ENCODE results near the gene HCFC1.
A peak's percentile ranks its signal among the peaks of the same experiment; 100 is the strongest.

The HCFC1 gene

DNA sequence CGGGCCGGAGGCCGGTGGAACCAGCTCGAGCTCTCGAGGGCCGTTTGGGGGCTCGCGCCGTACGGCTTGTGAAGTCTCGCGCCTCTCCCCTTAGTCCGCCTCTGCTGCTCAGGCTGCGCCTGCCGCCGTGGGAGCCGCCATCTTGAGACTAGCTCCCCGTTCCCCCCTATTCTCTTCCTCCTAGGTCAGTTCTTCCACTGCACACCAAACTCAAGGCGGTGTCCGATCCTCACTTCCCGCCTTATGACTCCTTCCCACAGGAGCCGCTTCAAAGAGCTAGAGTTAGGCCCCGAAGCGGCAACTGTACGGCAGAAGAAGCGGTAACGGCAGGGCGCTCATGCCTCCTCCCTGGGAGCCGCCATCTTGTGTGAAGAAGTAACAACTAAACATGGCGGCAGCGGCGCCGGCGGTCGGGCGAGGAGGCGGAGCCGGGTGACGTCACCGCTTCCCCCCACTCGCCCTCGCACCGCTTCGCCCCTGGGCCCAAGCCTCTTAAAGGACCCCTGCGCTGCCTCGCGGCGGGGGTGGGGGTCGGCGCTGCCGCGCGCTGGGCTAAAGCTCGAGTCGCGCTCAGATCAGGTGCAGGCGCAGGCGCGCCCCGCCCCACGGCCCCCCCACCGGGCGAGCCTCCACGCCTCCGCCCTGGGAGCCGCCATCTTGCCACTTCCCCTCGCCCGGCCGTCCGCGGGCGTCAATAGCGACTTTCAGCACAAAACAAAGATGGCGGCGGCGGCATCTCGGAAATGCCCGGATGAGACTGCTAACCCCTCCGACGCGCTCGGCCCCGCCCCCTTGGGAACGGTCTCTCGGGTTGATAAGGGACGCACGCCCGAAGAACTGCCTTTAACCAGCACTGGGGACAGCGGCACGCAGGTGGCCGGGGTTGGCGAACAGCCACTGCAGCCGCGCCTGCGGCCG is at the start of gene HCFC1:
Gene HCFC1 (minus strand): TSS at position 369 of the 918 bp plus-strand sequence. CDS start 978 bp downstream, outside the sequence.
- TF ChIP-seq, protein P1, sequence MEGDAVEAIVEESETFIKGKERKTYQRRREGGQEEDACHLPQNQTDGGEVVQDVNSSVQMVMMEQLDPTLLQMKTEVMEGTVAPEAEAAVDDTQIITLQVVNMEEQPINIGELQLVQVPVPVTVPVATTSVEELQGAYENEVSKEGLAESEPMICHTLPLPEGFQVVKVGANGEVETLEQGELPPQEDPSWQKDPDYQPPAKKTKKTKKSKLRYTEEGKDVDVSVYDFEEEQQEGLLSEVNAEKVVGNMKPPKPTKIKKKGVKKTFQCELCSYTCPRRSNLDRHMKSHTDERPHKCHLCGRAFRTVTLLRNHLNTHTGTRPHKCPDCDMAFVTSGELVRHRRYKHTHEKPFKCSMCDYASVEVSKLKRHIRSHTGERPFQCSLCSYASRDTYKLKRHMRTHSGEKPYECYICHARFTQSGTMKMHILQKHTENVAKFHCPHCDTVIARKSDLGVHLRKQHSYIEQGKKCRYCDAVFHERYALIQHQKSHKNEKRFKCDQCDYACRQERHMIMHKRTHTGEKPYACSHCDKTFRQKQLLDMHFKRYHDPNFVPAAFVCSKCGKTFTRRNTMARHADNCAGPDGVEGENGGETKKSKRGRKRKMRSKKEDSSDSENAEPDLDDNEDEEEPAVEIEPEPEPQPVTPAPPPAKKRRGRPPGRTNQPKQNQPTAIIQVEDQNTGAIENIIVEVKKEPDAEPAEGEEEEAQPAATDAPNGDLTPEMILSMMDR (IDR thresholded peaks at IDR 0.05; ENCODE audit: low read depth, low read length), result no peak
- peak; percentile 77 for DNase-seq (ENCODE audit: extremely low read depth, low read depth)

DNA sequence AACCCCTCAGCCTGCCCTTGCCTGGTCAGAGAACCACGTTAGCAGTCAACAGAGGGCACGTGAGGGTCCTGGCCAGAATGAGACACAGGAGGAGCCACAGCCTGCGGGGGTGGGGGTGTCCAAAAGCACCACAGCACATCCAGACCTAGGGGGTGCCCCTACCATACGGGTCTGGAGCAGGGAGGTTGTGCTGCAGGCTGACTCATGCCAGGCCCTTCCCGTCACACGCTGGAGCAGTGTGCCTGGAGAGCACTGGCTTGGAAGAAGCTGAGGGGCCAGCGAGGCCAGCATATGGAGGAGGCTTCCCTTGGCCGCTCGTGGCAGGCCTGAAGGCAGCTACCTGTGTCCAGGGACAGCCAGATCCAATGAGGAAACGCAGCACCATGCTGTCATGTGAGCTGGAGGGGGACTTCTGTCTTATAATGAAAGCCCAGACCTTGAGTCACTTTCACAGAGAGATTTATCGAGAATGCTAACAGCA is 49.6 kb upstream of the HCFC1 start:
- TF ChIP-seq, protein P1 (IDR thresholded peaks at IDR 0.05; ENCODE audit: low read depth, low read length), result no peak; the same call in 1 of the 2 replicates
- DNase-seq (ENCODE audit: extremely low read depth, low read depth), result no peak

DNA sequence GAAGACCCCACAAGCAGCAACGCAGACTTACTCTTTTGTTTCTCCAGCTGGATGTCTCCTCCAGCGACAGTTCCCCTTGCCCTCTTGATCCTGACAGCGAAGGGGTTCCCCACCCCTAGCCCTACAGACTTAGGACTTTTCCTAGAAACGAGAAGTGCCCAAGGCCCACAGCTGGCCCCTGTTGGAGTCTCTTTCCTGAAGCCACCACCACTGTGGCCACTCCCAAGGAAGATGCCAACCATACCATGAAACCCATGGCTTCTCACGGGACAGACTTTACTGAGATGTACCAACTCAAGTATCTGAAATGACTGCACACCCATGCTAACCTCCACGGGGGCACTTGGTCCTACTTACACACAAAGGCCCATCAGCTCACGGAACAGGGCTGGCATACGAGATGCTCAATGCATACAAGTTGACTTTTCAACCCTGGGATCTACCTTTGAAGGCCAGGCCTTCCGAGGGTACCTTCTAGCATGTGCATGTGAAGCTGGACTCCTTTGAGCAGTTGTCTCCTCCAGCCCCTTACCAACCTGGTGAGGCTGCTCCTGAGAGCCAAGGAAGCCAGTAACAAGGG is 49.0 kb upstream of the HCFC1 start:
- DNase-seq (ENCODE audit: extremely low read depth, low read depth), result no peak
- TF ChIP-seq, protein P1 (IDR thresholded peaks at IDR 0.05; ENCODE audit: low read depth, low read length), result no peak

DNA sequence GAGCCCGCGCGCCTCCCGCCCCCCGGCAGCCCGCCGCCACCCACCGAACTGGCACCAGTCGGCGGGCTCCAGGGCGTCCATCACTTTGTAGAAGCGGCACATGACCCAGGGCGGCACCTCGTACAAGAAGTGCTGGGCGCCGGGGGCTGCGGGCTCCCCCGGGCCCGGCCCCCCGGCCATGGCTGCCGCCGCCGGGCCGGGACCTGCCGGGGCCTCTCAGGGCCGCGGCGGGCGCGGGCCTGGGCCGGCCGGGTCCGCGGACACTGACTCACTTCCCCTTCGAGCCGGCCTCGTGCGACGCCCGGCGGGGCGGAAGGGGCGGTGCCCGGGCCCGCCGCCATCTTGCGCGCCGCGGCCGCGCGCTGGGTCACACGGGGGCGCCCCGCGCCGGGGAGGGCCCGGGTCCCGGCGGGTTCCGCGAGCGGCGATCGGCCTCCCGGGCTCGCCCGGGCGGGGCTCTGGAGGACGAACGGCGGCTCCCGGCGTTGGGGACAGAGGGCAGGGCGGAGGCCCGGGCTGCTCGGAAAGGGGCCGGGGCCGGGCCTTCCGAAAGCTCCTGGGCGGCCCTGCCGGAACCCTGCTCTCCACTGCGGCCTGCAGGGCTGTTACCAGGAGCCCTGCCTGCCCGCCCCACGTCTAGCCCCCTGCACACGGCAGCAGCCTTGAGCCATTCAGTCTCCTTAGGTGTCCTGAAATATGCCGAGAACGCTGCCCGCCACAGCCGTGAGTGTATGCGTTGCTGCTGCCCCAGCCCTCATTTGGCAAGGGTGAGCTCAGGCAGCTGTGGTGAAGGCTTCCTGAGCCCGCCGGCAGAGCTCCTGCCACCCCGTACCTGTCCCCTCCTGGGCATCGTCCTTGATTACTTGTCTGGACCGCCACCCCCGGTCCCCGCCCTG is 48.3 kb upstream of the HCFC1 start, which contains the start of gene IRAK1:
Gene IRAK1 (minus strand): TSS at position 270 of the 896 bp plus-strand sequence. CDS start 90 bp downstream, at position 180.
- DNase-seq (ENCODE audit: extremely low read depth, low read depth), result no peak
- TF ChIP-seq, protein P1 (IDR thresholded peaks at IDR 0.05; ENCODE audit: low read depth, low read length), result no peak

DNA sequence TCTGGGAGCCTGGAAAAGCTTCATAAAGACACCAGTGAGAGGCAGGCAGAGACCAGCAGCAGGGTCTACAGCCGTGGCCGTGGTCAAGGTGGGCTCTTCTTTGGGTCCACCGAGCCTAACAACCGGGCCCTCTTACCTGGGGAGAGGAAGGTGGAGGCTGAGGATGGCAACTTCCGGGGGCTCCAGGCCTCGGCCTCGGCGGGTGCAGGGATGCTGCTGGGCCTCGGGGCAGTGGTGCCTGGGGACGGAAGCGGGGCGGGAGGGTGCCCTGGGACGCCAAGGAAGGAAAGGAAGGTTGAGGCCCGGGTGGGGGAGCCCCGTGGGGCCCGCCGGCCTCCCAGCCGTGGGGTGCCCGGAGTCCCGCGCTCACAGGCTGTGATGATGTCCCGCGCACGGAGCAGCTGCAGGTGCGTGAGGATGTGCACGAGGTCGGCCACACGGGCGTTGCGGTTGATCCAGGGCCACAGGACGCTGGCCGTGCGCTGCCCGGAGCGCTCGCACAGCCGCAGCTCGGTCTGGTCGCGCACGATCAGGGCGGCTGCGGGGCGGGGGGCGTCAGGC is 47.5 kb upstream of the HCFC1 start:
- no peak for DNase-seq (ENCODE audit: extremely low read depth, low read depth)
- TF ChIP-seq, protein P1 (IDR thresholded peaks at IDR 0.05; ENCODE audit: low read depth, low read length), result no peak

DNA sequence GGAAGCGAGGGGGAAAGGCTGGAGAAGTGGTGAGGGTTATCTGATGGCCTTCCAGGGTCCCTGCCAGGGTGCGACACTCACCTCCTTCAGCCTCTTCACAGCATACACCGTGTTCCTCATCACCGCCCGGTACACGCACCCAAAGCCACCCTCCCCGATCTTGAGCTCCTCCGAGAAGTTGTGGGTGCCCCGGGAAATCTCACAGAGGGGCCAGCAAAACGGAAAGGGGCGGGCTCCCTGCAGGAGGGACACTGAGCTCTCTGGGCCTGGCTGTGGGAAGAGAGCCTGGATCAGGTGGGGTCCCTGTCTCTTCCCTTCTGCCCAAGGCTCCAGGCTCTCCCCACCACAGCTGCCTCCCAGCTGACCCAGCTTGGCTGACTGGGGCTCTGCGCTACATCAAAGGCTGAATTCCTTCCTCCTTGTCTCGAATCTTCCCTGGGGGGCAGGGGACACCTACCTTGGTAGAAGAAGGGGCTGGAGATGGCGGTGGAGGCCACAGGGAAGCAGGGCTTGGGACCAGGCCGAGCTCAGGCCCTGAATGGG is 47.0 kb upstream of the HCFC1 start:
- DNase-seq (ENCODE audit: extremely low read depth, low read depth), result no peak
- TF ChIP-seq, protein P1 (IDR thresholded peaks at IDR 0.05; ENCODE audit: low read depth, low read length), result no peak

All from AG09319 (cell line).